ENCODE measurements around the gene NUDT22. TPM values are rescaled to one million over a fixed set of nuclear protein-coding genes. Genes with fewer than 3 reads are reported as not detected.
"Not testable (repeated sequence)": the region's sequence is repeated elsewhere in the genome, so short reads cannot be mapped to it uniquely, and the experiment has no call there.

The NUDT22 gene
- total RNA-seq, 1 experiment from 2014 or later, result 73.3 TPM

DNA sequence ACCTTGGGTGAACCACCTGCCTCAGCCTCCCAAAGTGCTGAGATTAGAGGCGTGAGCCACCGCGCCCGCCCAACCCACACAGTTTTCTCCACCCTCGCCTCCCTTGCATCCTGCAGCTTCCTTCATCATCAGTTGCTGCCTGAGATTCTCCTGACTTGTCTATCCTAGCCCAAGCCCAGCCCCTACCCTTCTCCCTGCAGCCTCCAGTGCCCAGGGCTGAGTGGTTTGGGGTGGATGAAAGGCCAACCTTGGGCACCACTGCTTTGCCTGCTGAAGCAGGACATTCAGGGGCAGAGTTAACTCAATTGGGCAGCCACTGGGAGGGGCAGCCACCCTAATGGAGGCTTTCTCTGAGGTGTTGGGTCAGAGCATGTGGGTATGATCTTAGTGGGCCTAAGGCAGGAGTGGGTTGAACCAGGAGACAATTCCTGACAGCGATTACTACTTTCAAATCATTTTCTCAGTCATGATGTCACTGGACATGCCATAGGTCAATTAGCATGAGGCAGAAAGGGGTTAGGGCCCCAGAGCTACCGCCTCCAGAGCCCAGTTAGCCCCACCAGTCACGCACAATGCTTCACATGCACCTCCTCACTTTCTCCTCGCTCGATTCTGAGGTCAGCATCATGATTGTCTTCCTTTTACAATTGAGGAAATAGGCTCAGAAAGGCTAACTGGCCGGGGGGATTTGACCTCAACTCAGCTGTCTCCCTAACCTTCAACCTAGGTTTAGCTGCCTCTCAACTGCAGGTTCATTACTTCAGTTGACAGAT lies 13.8 kb downstream of the NUDT22 start:
- Histone ChIP-seq H3K27me3 (ENCODE audit: control insufficient read depth, insufficient read depth, low read length) (no peaks in the 10 kb centered on the region; the same call in 1 of the 2 replicates), H3K4me3 (ENCODE audit: insufficient read depth, low read depth, low read length) (peak overlapping the region; percentile 94), H3K36me3 (replicated peaks; ENCODE audit: control insufficient read depth, insufficient read depth, low read length) (peaks cover 18% of the 10 kb centered on the region)
- no peak for DNase-seq

DNA sequence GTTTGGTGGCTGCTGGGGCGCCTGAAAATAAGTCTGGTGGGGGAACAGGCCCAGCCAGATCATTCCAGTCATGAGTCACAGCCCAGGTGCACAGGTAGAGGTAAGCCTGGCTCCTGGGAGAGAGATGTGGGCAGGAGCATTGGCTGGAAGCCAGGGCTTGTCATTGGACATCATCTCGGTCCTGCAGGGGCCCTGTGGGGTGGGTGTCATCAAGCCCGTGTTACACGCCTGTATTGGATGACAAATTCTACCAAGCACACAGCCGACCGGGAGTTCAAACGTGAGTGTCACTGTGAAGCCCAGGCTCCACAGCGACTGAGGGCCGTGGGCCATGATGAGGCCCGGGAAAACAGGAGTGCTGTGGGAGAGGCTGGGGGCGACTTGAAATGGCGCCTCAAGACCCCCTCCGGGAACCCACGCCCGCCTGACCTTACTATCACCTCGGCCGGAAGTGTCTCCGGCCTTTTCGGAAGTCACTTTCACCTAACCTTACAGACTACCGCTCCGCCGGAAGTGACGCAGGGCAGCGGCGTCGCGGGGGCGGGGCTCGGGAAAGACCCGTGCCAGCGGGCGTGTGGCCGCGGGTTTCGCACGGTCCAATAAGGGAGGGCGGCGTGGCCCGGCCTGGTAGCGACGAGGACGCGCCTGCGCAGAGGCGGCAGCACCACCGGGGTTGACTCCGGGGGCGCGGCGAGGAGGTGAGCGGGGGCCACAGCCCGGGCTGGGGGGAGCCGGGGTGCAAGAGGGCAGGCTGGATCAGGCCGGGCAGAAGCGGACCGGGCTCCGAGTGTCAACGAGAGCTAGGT lies 14.6 kb downstream of the NUDT22 start, which contains the start of gene FKBP2:
Gene FKBP2, plus strand, starts transcription at position 661 of the 806 bp plus-strand sequence. CDS start 1,293 bp downstream, outside the sequence.
- peaks cover 18% of the 10 kb centered on the region for H3K36me3 ChIP-seq (replicated peaks; ENCODE audit: control insufficient read depth, insufficient read depth, low read length)
- peak within 1 kb of the TSS; percentile 94 for H3K4me3 ChIP-seq (ENCODE audit: insufficient read depth, low read depth, low read length)
- DNase-seq, result peak; percentile 100
- H3K27me3 ChIP-seq (ENCODE audit: control insufficient read depth, insufficient read depth, low read length), result no peaks in the 10 kb centered on the region

DNA sequence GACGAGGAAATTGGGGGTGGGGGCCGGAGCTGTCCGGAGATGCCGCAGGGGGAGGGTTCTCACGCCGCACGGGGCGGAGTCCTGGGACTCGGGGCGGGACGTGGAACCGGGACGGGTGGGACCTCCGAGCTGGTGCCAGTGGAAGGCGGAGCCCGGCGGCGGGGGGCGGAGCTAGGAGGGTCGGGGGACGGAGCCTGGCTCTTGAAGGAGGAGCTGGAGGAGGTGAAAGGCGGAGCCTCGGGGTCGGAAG lies 15.1 kb downstream of the NUDT22 start:
- Histone ChIP-seq H3K36me3 (replicated peaks; ENCODE audit: control insufficient read depth, insufficient read depth, low read length) (peaks cover 18% of the 10 kb centered on the region), H3K27me3 (ENCODE audit: control insufficient read depth, insufficient read depth, low read length) (no peaks in the 10 kb centered on the region), H3K4me3 (ENCODE audit: insufficient read depth, low read depth, low read length) (peak overlapping the region; percentile 94)
- DNase-seq, result peak; percentile 100

- Histone ChIP-seq H3K4me3 (ENCODE audit: insufficient read depth, low read depth, low read length) (peak overlapping the region; percentile 94), H3K27me3 (ENCODE audit: control insufficient read depth, insufficient read depth, low read length) (no peaks in the 10 kb centered on the region)
- peak; percentile 92 for DNase-seq
Observed at GRCh38 chr11:64241491-64242374, 15.7 kb downstream of the NUDT22 start.

DNA sequence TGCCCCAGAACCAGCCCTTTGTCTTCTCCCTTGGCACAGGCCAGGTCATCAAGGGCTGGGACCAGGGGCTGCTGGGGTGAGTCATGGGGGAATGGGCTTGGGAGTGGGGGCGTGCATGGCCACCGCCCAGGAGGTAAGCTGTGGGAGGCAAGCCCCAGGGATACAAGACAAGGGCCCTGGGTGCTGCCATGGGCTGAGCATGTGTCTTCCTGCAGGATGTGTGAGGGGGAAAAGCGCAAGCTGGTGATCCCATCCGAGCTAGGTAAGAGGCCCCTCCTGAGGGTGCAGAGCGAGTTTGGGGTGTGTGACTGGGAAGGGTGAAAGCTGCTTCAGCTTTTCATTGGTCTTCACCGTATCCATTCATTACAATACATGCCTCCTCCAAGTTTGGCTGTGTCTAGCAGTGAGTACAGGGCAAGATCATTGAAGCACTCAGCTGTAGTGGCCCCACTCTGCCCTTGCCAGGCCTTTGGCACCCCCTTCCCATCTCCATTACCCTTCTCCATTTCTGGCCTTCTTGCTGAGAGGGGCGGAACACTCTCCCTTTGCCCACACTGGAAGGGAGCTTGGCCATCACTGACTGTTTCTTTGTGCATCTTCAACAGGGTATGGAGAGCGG lies 17.3 kb downstream of the NUDT22 start:
- Histone ChIP-seq H3K36me3 (replicated peaks; ENCODE audit: control insufficient read depth, insufficient read depth, low read length) (peaks cover 14% of the 10 kb centered on the region), H3K27me3 (ENCODE audit: control insufficient read depth, insufficient read depth, low read length) (no peaks in the 10 kb centered on the region), H3K4me3 (ENCODE audit: insufficient read depth, low read depth, low read length) (no peak overlapping the region)

More at GRCh38 chr11:64241491-64242374, 15.7 kb downstream of the NUDT22 start:
- peaks cover 18% of the 10 kb centered on the region for H3K36me3 ChIP-seq (replicated peaks; ENCODE audit: control insufficient read depth, insufficient read depth, low read length)

GRCh38 chr11:64244107-64244506 lies 18.0 kb downstream of the NUDT22 start:
- Histone ChIP-seq H3K27me3 (ENCODE audit: control insufficient read depth, insufficient read depth, low read length) (no peaks in the 10 kb centered on the region), H3K4me3 (ENCODE audit: insufficient read depth, low read depth, low read length) (no peak overlapping the region), H3K36me3 (replicated peaks; ENCODE audit: control insufficient read depth, insufficient read depth, low read length) (peaks cover 10% of the 10 kb centered on the region)
- no peak for DNase-seq

More for the DNA sequence above, 17.3 kb downstream of the NUDT22 start:
- no peak for DNase-seq

- Histone ChIP-seq H3K4me3 (ENCODE audit: insufficient read depth, low read depth, low read length) (peak overlapping the region; percentile 95; the same call in 1 of the 2 replicates), H3K27me3 (ENCODE audit: control insufficient read depth, insufficient read depth, low read length) (no peaks in the 10 kb centered on the region), H3K36me3 (replicated peaks; ENCODE audit: control insufficient read depth, insufficient read depth, low read length) (peaks cover 10% of the 10 kb centered on the region)
- no peak for DNase-seq
Observed at GRCh38 chr11:64244966-64245365, 18.9 kb downstream of the NUDT22 start.

DNA sequence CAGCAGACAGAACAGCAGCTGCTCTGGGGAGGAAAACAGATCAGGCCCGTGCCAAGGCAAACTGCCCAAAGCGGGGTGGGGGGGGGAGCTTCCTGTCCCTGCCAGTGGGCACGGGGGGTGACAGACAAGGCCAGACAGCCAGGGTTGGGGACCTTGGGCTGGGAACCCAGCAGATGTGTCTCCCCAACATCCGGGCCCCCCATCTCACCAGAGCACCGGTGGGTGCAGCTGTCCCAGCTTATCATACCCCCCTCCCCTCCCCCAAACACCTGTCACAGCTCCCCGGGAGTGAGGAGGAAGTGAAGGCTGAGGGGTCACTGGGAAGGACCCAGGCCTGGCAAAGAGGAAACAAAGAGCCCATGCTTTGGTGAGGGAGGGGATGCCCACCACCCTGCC lies 19.3 kb downstream of the NUDT22 start:
- H3K36me3 ChIP-seq (replicated peaks; ENCODE audit: control insufficient read depth, insufficient read depth, low read length), result peaks cover 10% of the 10 kb centered on the region
- no peaks in the 10 kb centered on the region for H3K27me3 ChIP-seq (ENCODE audit: control insufficient read depth, insufficient read depth, low read length)
- H3K4me3 ChIP-seq (ENCODE audit: insufficient read depth, low read depth, low read length), result peak overlapping the region; percentile 95
- no peak for DNase-seq

DNA sequence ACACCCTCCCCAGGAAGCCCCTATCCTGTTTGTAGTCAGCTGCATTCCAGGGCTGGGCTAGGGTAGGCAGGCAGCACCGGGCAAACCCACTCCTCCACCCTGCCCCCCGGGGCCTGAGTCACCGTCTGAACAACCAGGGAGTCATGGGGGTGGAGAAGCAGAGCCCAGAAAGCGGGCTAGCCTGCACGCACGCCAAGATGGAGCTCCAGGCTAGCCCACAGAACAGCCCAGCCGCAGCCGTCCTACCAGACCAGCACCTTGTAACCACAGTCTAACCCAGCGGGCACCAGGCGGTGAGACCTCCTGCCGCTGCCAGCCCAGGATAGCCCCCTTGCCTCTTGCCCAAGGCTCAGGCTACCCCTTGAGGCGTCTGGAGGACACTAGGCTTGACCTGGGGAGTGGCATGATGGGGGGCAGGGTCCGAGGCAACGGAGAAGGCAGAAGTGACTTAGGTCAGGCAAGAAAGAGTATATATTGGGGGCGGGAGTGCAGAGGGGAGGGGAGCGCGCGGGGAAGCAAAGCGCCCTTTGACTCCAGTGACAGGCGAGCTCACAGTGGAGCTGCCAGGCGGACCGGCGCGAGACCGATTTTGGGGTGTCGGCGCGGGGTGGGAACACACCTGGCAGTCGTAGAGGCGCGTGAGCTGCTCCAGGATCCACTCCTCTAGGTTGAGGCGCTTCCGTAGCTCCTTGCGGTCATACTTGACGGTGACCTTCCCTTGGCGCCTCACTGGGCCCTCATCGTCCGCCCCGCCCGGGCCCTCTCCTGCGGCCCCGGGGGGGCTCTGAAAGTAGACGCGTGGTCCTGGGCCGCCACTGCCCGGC lies 19.9 kb downstream of the NUDT22 start:
- peak; percentile 77 for DNase-seq
- H3K27me3 ChIP-seq (ENCODE audit: control insufficient read depth, insufficient read depth, low read length), result no peaks in the 10 kb centered on the region
- H3K4me3 ChIP-seq (ENCODE audit: insufficient read depth, low read depth, low read length), result peak overlapping the region; percentile 95
- H3K36me3 ChIP-seq (replicated peaks; ENCODE audit: control insufficient read depth, insufficient read depth, low read length), result peaks cover 10% of the 10 kb centered on the region

DNA sequence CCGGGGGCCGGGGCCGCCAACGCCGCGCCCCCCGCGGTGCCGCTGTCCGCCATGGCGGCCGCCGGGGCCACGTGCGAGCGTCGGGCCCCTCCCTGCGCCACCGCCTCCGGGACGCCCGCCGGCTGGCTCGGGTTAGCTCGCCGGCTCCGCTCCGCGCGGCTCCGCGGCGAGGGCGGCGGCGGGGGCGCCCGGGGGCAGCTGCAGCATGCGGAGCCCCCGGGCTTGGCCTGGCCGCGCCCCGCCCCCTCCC lies 20.5 kb downstream of the NUDT22 start:
- DNase-seq; H3K27me3 ChIP-seq (ENCODE audit: control insufficient read depth, insufficient read depth, low read length): not testable (repeated sequence)
- Histone ChIP-seq H3K36me3 (replicated peaks; ENCODE audit: control insufficient read depth, insufficient read depth, low read length) (peaks cover 10% of the 10 kb centered on the region), H3K4me3 (ENCODE audit: insufficient read depth, low read depth, low read length) (peak overlapping the region; percentile 95)

GRCh38 chr11:64246871-64247728 lies 21.0 kb downstream of the NUDT22 start, which contains the start of gene PPP1R14B:
Gene PPP1R14B (minus strand): TSS chr11:64246943. CDS start chr11:64246673, 270 bp downstream.
- peak within 1 kb of the TSS; percentile 95 for H3K4me3 ChIP-seq (ENCODE audit: insufficient read depth, low read depth, low read length)

GRCh38 chr11:64247729-64248531 lies 21.9 kb downstream of the NUDT22 start:
- peaks cover 10% of the 10 kb centered on the region for H3K36me3 ChIP-seq (replicated peaks; ENCODE audit: control insufficient read depth, insufficient read depth, low read length)
- no peak for DNase-seq
- H3K27me3 ChIP-seq (ENCODE audit: control insufficient read depth, insufficient read depth, low read length), result no peaks in the 10 kb centered on the region
- peak overlapping the region; percentile 55 for H3K4me3 ChIP-seq (ENCODE audit: insufficient read depth, low read depth, low read length)

More at GRCh38 chr11:64246871-64247728, 21.0 kb downstream of the NUDT22 start, which contains the start of gene PPP1R14B:
- Histone ChIP-seq H3K36me3 (replicated peaks; ENCODE audit: control insufficient read depth, insufficient read depth, low read length) (peaks cover 10% of the 10 kb centered on the region), H3K27me3 (ENCODE audit: control insufficient read depth, insufficient read depth, low read length) (no peaks in the 10 kb centered on the region)
- peak; percentile 100 for DNase-seq
